CD14-positive monocyte (primary cell): ENCODE measurements around the gene CNTN4. TPM values are rescaled to one million over a fixed set of nuclear protein-coding genes. Genes with fewer than 3 reads are reported as not detected.

Experiments
- DNase-seq, 3 donors: peaks; one replicate each; pipeline ENCODE4 v3.0.0-alpha.2; 2011 to 2022
- H2AFZ ChIP-seq: 2 replicates; pipeline ENCODE4 v1.6.0; 2012; ENCODE audit warnings: mild to moderate bottlenecking, low read depth, low read length, inconsistent platforms; ENCODE audit not compliant: insufficient read depth, poor library complexity, severe bottlenecking
- H3K27ac ChIP-seq, 2 donors: 1 replicate in 1 of 2; 2 replicates in 1 of 2; pipeline ENCODE4 v1.5.1; 2012 to 2013; ENCODE audit warnings: low read length in 2 of 2, control low read depth in 1 of 2, inconsistent platforms in 1 of 2, low read depth in 1 of 2, mild to moderate bottlenecking in 1 of 2
- H3K27me3 ChIP-seq, 2 donors: one replicate each; pipeline versions ENCODE4 v1.6.0 to v1.6.1; 2011 to 2013; ENCODE audit warnings: low read length in 2 of 2; ENCODE audit not compliant: control insufficient read depth in 2 of 2, insufficient read depth in 2 of 2
- H3K36me3 ChIP-seq, 2 donors: replicated peaks in 1 of 2; 1 replicate in 1 of 2; 2 replicates in 1 of 2; pipeline versions ENCODE4 v1.5.1 to v1.6.1; 2012 to 2013; ENCODE audit warnings: low read length in 2 of 2, control low read depth in 1 of 2, inconsistent platforms in 1 of 2, mild to moderate bottlenecking in 1 of 2; ENCODE audit not compliant: insufficient read depth in 2 of 2, control insufficient read depth in 1 of 2
- H3K4me1 ChIP-seq, 2 donors: 1 replicate in 1 of 2; 2 replicates in 1 of 2; pipeline versions ENCODE4 v1.5.1 to v1.6.1; 2012 to 2013; ENCODE audit warnings: low read length in 2 of 2, control low read depth in 1 of 2, inconsistent platforms in 1 of 2, mild to moderate bottlenecking in 1 of 2, moderate library complexity in 1 of 2; ENCODE audit not compliant: insufficient read depth in 2 of 2, control insufficient read depth in 1 of 2
- H3K4me2 ChIP-seq: replicated peaks from 2 replicates; pipeline ENCODE3; 2012; ENCODE audit warnings: low read length, moderate library complexity, mild to moderate bottlenecking; ENCODE audit not compliant: poor library complexity, severe bottlenecking; ENCODE audit errors: extremely low read depth
- H3K4me3 ChIP-seq, 3 experiments: fragments of 200-600 bp in 1 of 3; sonication (generic) in 1 of 3; replicated peaks in 1 of 3; 1 replicate in 2 of 3; 2 replicates in 1 of 3; pipeline ENCODE4 v1.5.1; 2011 to 2013; ENCODE audit warnings: low read length in 3 of 3, mild to moderate bottlenecking in 3 of 3, control low read depth in 2 of 3, low read depth in 2 of 3, inconsistent platforms in 1 of 3, moderate library complexity in 1 of 3
- H3K79me2 ChIP-seq: 2 replicates; pipeline ENCODE4 v1.6.0; 2012; ENCODE audit warnings: mild to moderate bottlenecking, control low read depth, inconsistent platforms, low read length, moderate library complexity; ENCODE audit not compliant: insufficient read depth
- H3K9ac ChIP-seq: 2 replicates; pipeline ENCODE4 v1.6.0; 2017; ENCODE audit warnings: low read length, mild to moderate bottlenecking; ENCODE audit not compliant: insufficient read depth, poor library complexity, severe bottlenecking
- H3K9me3 ChIP-seq, 2 donors: replicated peaks in 1 of 2; 1 replicate in 1 of 2; 2 replicates in 1 of 2; pipeline versions ENCODE4 v1.5.1 to v1.6.1; 2012 to 2013; ENCODE audit warnings: low read length in 2 of 2, control low read depth in 1 of 2; ENCODE audit not compliant: control insufficient read depth in 1 of 2, insufficient read depth in 1 of 2
- H4K20me1 ChIP-seq: 2 replicates; pipeline ENCODE4 v1.6.0; 2012; ENCODE audit warnings: mild to moderate bottlenecking, low read length, control low read depth, moderate library complexity; ENCODE audit not compliant: insufficient read depth
- H3K27ac Mint-ChIP-seq, 7 donors: one replicate each; pipeline ENCODE4 v1.8.0; 2020; ENCODE audit warnings: mild to moderate bottlenecking in 7 of 7, mixed read lengths in 7 of 7, moderate library complexity in 6 of 7, inconsistent platforms in 2 of 7
- H3K27me3 Mint-ChIP-seq, 3 donors: one replicate each; pipeline ENCODE4 v1.8.0; 2021 to 2022; ENCODE audit warnings: low read depth in 3 of 3, mild to moderate bottlenecking in 3 of 3, mixed read lengths in 3 of 3, moderate library complexity in 3 of 3, inconsistent platforms in 1 of 3
- H3K36me3 Mint-ChIP-seq, 2 donors: one replicate each; pipeline ENCODE4 v1.8.0; 2020; ENCODE audit warnings: mixed read lengths in 2 of 2, inconsistent platforms in 1 of 2, mild to moderate bottlenecking in 1 of 2
- H3K4me1 Mint-ChIP-seq: one replicate; pipeline ENCODE4 v1.8.0; 2020; ENCODE audit warnings: mild to moderate bottlenecking, mixed read lengths
- H3K4me3 Mint-ChIP-seq, 2 donors: one replicate each; pipeline ENCODE4 v1.8.0; 2020; ENCODE audit warnings: mild to moderate bottlenecking in 2 of 2, mixed read lengths in 2 of 2, moderate library complexity in 1 of 2
- H3K9me3 Mint-ChIP-seq, 7 donors: one replicate each; pipeline ENCODE4 v1.8.0; 2020 to 2022; ENCODE audit warnings: mixed read lengths in 7 of 7, mild to moderate bottlenecking in 6 of 7, moderate library complexity in 6 of 7, inconsistent platforms in 2 of 7
- CTCF ChIP-seq: fragments of 200-600 bp; IDR thresholded peaks from one replicate; pipeline ENCODE4 v1.8.0; 2022; ENCODE audit warnings: antibody characterized with exemption, mild to moderate bottlenecking
- WGBS: methylation state at CpG from one replicate; pipeline ENCODE4 v1.1.5; 2013; ENCODE audit warnings: missing lambda C conversion rate; ENCODE audit not compliant: insufficient coverage; 5-methylcytosine and 5-hydroxymethylcytosine counted together
- intact Hi-C, 2 donors: fragments of 100-400 bp; cut with micrococcal nuclease; formaldehyde crosslinking; loops; one replicate each; pipeline versions ENCODE4 v1.15.0 to v1.15.1; 2023
- polyA plus RNA-seq, 3 donors: library from polyadenylated mRNA; depleted of rRNA in 1 of 3; unstranded in 2 of 3; stranded (reverse) in 1 of 3; fragments of 300-500 nt in 2 of 3; fragments of >200 nt in 1 of 3; fragmentation: Illumina TruSeq in 2 of 3; gene quantifications; 1 replicate in 2 of 3; 2 replicates in 1 of 3; pipeline ENCODE4 v1.2.3, GENCODE V29; 2012 to 2021

CNTN4 gene
- polyA plus RNA-seq, 3 donors = not detected

- Histone ChIP-seq H3K9ac (no peak overlapping the region), H3K4me1 (no peaks in the 10 kb centered on the region), H3K27me3 (no peaks in the 10 kb centered on the region), H3K36me3 (no peaks in the 10 kb centered on the region), H4K20me1 (no peaks in the 10 kb centered on the region), H3K27ac (no peak overlapping the region), H3K9me3 (peaks cover 4 to 9% of the 10 kb centered on the region in 2 donors), H3K79me2 (no peaks in the 10 kb centered on the region), H2AFZ (no peak overlapping the region), H3K4me3 (no peak overlapping the region), H3K4me2 (no peak overlapping the region)
- peaks cover 0 to 1% (median 0%) of the 10 kb centered on the region in 3 donors for H3K27me3 Mint-ChIP-seq
- DNase-seq = no peak
- no peaks in the 10 kb centered on the region for H3K36me3 Mint-ChIP-seq
- WGBS = no CpG with 5 or more reads among the region's 2 CpGs
- H3K9me3 Mint-ChIP-seq = peaks cover 0 to 13% (median 6%) of the 10 kb centered on the region in 7 donors
- H3K27ac Mint-ChIP-seq = no peak overlapping the region
- intact Hi-C loops = no loop called here
- H3K4me3 Mint-ChIP-seq = no peak overlapping the region
- TF ChIP-seq CTCF = no peak
- no peaks in the 10 kb centered on the region for H3K4me1 Mint-ChIP-seq
Observed at GRCh38 chr3:2110597-2111117, 12.0 kb downstream of the CNTN4 start.

- DNase-seq = no peak
- Histone ChIP-seq H3K9me3 (no peaks in the 10 kb centered on the region), H3K27me3 (no peaks in the 10 kb centered on the region), H2AFZ (no peak overlapping the region), H3K79me2 (no peaks in the 10 kb centered on the region), H4K20me1 (no peaks in the 10 kb centered on the region), H3K27ac (no peak overlapping the region), H3K4me3 (no peak overlapping the region), H3K9ac (no peak overlapping the region), H3K4me1 (no peaks in the 10 kb centered on the region), H3K36me3 (no peaks in the 10 kb centered on the region), H3K4me2 (no peak overlapping the region)
- peaks cover 0 to 1% (median 0%) of the 10 kb centered on the region in 3 donors for H3K27me3 Mint-ChIP-seq
- H3K9me3 Mint-ChIP-seq = peaks cover 0 to 9% (median 0%) of the 10 kb centered on the region in 7 donors
- WGBS = 89% methylated on average over 1 of the region's 3 CpGs
- H3K4me3 Mint-ChIP-seq = no peak overlapping the region
- peak overlapping the region in 1 of 7 donors; percentile 15 for H3K27ac Mint-ChIP-seq
- no peaks in the 10 kb centered on the region for H3K4me1 Mint-ChIP-seq
- H3K36me3 Mint-ChIP-seq = no peaks in the 10 kb centered on the region
- intact Hi-C loops = no loop called here
- TF ChIP-seq CTCF = no peak
Observed at GRCh38 chr3:2114617-2115275, 16.1 kb downstream of the CNTN4 start.
